HS-5 (cell line): ENCODE results near the gene APOLD1.
"Not testable (repeated sequence)": the region's sequence is repeated elsewhere in the genome, so short reads cannot be mapped to it uniquely, and the experiment has no call there.

Experiments used
- DNase-seq: peaks from one replicate; pipeline ENCODE4 v3.0.0-alpha.2; 2012; ENCODE audit warnings: low read depth

The APOLD1 gene

DNA sequence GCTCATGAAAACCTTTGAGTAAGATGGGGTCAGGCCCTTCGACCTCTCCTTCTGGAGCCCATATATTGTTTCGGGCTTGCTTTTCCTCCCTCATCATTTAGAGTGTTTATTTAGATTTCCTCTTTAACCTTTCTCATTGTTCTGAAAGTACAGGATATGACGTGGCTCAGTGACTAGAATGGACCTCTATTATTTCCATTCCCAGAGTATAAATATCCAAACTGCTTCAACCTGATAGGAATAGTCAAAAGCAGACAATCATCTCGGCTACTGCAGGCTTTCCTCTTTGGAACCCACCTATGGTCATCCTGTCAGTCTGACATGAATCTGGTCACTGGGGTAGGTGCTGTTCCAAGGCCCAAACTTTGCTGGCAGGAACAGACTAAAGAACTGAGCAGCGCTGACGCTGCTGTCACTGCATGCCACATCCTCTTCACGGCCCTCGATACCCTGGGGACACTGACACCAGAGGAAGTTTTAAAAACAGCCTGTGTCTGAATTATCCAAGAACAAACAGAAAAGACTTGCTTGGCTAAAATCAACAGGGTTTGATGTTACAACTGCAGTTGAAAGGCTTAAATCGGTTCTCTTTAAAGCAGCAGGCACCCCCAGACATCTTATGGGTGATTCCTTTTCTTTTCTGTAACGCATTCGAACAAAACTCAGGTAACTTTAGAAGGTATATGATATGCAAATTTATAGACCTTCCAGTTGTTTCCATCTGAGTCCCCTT is 22.7 kb downstream of the APOLD1 start:
- no peak for DNase-seq

- no peak for DNase-seq
Measured at GRCh38 chr12:12810553-12811021, 25.1 kb downstream of the APOLD1 start.

GRCh38 chr12:12811343-12811742 is 25.9 kb downstream of the APOLD1 start:
- DNase-seq: no peak

DNA sequence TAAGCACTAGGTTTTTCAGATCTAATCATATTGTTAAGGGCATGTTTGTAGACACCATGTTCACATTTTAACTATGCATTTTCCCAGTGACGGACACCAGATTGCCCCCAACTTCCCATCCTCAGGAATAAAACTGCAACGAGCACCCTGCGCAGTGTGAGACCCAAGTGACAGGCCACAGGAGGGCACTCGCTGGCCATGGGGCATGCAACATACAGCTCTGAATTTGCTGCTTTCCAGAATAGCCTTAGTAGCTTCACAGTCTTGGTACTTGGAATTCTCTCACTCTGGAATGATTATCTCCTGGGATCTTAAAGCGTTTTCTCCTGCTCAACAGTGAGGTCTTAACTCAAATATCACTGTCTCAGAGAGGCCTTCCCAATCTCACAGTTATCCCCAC is 26.7 kb downstream of the APOLD1 start:
- no peak for DNase-seq

DNA sequence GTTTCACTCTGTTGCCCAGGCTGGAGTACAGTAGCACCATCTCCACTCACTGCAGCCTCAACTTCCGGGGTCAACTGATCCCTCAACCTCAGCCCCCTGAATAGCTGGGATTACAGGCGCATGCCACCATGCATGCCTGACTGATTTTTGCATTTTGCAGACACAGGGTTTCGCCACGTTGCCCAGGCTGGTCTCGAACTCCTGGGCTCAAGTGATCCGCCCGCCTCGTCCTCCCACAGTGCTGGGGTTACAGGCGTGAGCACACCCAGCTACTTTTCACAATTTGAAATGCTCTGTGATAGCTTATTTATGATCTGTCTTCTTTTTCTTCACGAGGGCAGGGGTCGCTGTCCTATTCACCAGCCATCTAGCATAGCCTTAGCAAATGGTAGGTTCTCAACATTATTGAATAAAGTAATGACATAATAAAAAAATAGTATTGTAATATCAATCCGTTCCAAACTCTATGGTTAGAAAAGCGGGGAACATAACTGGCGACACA is 27.2 kb downstream of the APOLD1 start:
- DNase-seq: no peak

DNA sequence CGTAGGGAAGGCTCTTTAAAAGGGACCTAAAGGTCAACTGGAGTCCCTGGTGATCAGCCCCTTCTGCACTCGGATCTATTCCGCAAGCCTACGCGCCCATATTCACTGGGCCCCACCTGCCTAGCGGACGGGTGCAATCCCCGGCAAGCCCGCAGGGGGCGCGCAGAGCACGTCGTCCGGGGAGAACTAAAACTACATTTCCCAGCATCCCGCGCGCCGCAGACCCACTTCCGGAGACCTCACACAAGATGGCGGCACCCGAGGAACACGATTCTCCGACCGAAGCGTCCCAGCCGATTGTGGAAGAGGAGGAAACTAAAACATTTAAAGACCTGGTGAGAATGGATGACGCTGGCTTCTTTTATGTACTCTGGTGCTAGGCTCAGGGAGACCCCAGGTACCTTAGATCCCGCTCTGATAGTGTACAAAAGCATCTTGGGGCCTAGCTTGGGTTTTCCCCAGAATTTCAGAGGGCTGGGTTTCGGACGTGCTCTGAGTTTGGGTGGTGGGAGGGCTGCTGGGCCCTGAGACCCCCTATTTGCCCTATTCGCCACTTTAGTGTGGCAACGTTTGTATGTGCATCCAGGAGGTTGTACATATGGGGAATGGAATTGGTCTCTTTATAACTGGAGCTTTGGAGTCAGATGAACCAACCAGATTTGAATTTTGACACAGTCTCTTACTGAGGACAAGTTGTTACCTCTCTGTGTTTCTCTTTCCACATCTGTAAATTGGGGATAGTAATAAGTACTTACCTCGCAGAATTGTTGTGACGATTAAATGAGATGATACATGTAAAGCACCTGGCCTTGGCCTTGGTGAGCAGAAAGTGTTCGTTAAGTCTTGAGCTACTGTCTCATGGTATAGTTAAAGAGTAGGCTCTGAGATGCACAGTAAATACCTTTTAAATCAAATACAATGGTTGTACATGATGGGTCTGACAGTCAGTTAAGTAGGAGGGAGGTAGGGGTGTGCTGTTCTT is 28.0 kb downstream of the APOLD1 start, which contains the start of gene DDX47:
TSS of gene DDX47 (plus strand) at position 227 of the 982 bp plus-strand sequence. CDS start at position 249, 22 bp downstream.
- DNase-seq: no peak

GRCh38 chr12:12817616-12818015 is 32.2 kb downstream of the APOLD1 start:
- no peak for DNase-seq

- DNase-seq: no peak
Measured at GRCh38 chr12:12818701-12819100, 33.2 kb downstream of the APOLD1 start.

DNA sequence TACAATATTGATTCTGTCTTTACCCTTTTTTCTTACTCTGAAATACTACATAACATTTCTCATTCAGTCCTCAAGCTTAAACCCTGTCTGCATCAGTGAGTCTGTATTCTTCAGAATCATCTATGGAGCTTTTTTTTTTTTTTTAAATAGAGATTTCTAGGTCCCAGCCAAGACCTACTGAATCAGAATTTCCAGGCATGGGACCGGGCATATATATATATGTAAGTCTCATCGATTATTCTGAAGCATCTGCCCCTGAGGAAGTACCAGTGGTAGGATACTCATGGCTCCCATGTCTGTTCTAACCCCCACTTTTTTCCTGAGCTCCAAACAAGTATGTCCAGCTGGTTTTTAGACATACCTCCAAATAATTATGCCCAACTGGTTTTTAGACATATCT is 33.8 kb downstream of the APOLD1 start:
- DNase-seq: no peak

GRCh38 chr12:12819752-12820311 is 34.4 kb downstream of the APOLD1 start:
- peak; percentile 95 for DNase-seq

GRCh38 chr12:12820376-12820775 is 34.9 kb downstream of the APOLD1 start:
- DNase-seq: not testable (repeated sequence)

DNA sequence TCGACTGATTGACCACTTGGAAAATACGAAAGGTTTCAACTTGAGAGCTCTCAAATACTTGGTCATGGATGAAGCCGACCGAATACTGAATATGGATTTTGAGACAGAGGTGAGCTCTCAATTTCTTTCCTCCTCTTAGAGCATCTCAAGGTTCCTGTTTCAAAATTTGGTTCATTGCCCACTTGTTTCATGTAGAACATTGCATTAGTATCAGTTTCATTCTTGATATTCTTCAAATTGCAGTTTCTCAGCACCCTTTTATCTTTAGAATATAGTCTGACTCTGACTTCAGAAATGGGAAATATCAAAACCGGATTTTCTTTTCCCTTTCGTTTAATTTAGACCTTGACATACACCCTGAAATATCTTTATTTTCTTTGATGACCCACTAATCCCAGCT is 36.5 kb downstream of the APOLD1 start:
- DNase-seq: no peak

DNA sequence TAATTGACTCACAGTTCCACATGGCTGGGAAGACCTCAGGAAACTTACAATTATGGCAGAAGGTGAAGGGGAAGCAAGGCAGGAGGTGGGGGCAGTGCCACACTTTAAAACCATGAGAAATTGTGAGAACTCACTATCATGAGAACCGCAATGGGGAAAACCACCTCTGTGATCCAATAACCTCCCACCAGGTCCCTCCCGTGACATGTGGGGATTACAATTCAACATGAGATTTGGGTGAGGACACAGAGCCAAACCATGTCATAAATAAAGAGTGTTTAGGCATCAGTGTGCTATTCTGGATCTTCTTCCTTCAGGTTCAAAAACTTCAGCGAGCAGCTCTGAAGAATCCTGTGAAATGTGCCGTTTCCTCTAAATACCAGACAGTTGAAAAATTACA is 37.4 kb downstream of the APOLD1 start:
- DNase-seq: no peak

DNA sequence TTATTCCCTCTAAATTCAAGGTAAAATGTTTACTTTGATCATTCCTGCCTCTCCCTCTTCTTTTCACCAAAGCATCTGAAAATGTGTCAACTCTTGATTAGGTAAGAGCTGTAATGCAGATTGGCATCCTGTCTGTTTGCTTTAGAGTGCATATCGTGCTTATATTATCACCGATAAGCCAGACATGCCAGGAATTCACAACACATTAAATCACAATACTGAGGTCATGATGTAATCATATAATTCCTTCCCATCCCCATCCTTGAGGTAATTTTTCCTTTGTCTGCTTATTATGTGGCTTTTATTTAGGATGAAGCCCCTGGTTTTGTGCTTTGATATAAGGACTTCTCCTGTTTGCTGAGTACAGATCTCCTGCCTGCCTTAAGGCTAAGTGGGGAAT is 37.8 kb downstream of the APOLD1 start:
- no peak for DNase-seq

DNA sequence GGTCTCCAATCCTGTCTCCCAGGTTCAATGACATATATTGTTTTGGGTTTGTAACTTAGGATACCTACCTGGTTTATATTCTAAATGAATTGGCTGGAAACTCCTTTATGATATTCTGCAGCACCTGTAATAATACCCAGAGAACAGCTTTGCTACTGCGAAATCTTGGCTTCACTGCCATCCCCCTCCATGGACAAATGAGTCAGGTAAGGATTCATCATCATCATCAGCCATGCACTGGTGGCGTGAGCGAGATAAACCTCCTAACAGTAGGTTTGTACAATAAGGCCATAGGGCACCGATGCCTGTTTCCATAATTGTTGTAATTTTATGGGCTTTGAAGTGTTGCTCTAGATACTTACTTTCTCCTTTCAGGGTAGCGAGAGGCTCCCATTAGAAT is 38.4 kb downstream of the APOLD1 start:
- no peak for DNase-seq

GRCh38 chr12:12835378-12836146 is 50.1 kb downstream of the APOLD1 start:
- no peak for DNase-seq

- no peak for DNase-seq
Measured at GRCh38 chr12:12836571-12836970, 51.1 kb downstream of the APOLD1 start.

DNA sequence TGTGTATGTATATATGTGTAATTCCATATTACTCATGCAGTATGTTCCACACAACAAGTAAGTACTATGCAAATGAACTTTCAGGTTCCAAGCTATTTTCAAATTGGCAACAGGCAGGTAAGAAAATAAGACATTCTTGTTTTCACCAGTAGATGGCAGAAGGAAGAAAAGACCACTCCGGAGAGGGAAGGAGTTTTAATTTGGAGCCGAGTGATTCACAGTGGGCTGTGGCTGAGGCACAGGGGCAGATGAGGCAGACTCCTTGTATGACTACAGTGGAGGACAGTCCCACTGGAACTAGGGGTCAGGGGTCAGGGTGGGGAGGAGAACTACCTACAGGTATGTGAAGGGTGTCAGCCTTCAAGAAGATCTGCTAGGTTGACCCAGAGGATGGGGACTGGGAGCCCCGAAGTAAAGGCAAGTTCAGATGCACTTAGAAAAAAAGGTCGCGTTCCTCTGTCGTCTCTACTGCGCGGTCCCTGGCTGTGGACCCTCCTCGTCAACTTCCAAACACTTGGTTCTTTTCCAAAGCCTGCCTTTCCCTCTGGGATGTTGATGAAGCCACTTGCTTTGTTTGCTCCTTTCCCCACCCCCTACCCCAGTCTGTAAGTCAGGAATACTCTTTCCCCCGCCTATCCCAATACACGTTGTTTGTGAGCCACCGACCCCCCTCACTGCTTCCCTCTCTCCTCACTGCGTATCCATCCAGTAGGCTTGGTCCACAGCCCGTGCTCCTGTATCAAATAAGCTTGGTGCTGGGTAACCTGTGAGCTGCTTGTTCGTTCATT is 51.8 kb downstream of the APOLD1 start:
- no peak for DNase-seq

DNA sequence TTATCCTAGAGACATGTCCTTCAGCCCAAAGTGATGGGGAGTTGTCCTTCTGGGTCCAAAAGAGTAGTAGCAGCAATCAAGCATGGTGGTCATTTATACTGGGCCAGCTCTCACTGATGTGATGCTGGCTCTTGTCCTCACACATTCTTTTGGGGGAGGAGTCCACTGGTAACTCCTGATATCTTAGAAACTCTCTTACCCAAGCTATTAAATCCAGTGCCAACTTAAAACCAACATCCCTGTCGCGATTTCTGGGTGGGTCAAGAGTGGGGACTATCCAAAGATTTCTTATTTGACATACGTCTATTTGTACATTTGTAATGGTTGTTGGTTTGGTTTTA is 52.3 kb downstream of the APOLD1 start:
- no peak for DNase-seq

DNA sequence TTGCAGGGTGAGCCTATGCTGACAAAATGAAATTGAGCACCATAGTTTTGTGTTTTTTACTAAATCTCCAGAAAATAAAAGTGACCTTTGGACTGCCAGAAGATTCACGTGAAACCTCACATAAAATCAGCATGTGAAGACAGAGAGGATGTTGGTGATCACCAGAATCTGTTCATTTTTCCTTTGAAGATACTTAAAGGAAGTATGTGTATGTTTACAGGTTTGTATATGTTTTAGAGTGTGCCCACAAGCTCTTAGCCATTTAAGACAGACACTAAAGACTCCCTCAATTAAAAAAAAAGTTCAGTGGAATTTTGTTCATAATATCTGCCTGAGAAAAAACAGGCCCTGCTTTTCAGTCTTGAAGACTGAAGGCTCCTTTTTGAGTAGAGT is 53.5 kb downstream of the APOLD1 start:
- no peak for DNase-seq

DNA sequence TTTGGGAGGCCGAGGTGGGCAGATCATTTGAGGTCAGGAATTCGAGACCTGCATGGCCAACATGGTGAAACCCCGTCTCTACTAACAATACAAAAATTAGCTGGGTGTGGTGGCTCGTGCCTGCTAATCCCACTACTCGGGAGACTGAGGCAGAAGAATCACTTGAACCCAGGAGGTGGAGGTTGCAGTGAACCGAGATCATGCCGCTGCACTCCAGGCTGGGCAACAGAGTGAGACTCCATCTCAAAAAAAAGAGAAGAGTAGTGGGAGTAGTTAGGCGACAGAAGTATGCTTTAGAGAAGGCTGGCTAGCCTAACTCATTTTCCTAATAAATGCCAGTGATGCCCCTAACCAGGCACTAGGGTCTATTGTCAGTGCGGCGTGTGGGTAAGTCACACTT is 54.0 kb downstream of the APOLD1 start:
- DNase-seq: not testable (repeated sequence)
